Measurements from ENCODE around the gene COQ10A.
"Not testable (repeated sequence)": the region's sequence is repeated elsewhere in the genome, so short reads cannot be mapped to it uniquely, and the experiment has no call there.

DNA sequence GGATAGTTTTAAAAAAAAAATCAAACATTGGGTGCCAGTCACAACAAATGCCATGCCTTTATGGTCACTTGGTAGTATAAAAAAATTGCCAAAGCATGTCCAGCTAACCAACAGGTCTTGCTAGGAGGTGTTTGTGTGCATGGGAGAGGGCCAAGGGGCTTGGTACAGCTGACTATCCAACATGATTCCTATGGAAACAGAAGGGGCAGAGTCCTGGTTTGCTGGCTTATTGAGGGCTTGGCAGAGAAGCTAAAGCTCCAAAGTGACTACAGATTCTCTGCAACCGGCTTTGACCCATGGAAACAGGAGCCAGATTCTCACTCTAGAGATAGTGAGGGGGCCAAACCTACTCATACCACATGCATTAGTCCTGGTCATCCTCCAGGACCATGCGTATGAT, 5.7 kb downstream of the COQ10A start:
- TF ChIP-seq, protein P1, sequence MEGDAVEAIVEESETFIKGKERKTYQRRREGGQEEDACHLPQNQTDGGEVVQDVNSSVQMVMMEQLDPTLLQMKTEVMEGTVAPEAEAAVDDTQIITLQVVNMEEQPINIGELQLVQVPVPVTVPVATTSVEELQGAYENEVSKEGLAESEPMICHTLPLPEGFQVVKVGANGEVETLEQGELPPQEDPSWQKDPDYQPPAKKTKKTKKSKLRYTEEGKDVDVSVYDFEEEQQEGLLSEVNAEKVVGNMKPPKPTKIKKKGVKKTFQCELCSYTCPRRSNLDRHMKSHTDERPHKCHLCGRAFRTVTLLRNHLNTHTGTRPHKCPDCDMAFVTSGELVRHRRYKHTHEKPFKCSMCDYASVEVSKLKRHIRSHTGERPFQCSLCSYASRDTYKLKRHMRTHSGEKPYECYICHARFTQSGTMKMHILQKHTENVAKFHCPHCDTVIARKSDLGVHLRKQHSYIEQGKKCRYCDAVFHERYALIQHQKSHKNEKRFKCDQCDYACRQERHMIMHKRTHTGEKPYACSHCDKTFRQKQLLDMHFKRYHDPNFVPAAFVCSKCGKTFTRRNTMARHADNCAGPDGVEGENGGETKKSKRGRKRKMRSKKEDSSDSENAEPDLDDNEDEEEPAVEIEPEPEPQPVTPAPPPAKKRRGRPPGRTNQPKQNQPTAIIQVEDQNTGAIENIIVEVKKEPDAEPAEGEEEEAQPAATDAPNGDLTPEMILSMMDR (IDR thresholded peaks at IDR 0.05), result not testable (repeated sequence)
- TF ChIP-seq NFYB (CRISPR knock-in tag; conservative IDR thresholded peaks at IDR 0.05; ENCODE audit: low read depth); NR2C2 (CRISPR knock-in tag; IDR thresholded peaks at IDR 0.05); ESRRA (CRISPR knock-in tag; IDR thresholded peaks at IDR 0.05; ENCODE audit: borderline replicate concordance); NR3C1 (CRISPR knock-in tag; conservative IDR thresholded peaks at IDR 0.05; ENCODE audit: low read depth); TP53 (CRISPR knock-in tag; IDR thresholded peaks at IDR 0.05); ZNF121 (CRISPR knock-in tag; IDR thresholded peaks at IDR 0.05): not testable (repeated sequence)
